HG03460 (cell line): ENCODE results near the gene STAC3.

Experiments used
- ATAC-seq: cut with Tn5 transposase; IDR thresholded peaks from one replicate; pipeline ENCODE4 v1.9.1; 2021; ENCODE audit not compliant: unreplicated experiment

Gene STAC3

GRCh38 chr12:57195611-57196371 lies 55.2 kb downstream of the STAC3 start:
- no peak for ATAC-seq

- ATAC-seq = no peak
These were observed 55.8 kb downstream of the STAC3 start for GRCh38 chr12:57195186-57195585.

- no peak for ATAC-seq
These were observed 56.7 kb downstream of the STAC3 start for GRCh38 chr12:57194253-57194652.

GRCh38 chr12:57193706-57194245 lies 57.2 kb downstream of the STAC3 start:
- no peak for ATAC-seq
